ENCODE measurements around the gene GNPAT.
A peak's percentile ranks its signal among the peaks of the same experiment; 100 is the strongest.

Gene GNPAT

DNA sequence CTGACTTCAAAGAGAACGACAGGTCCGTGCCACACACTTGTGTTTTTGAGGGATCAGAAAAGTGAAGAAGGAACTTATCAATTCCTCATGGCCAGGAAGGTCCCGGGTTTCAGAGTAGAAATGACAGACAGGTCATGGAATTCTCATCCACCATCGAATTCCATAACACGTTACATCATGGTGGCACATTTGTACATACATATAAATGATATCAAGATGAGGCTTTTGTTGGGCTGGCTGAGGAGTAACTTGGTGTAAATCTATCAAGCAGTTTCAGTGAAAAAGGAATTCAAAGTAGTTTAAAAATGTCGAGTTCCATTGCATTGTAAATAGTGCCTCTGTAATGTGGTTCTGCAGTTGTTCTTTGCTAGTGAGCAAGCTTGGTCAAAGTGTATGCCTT is 22.9 kb upstream of the GNPAT start:
- no peak for TF ChIP-seq FOXA1 (IDR thresholded peaks at IDR 0.05)
- no peak for TF ChIP-seq LEF1 (IDR thresholded peaks at IDR 0.05; ENCODE audit: borderline replicate concordance)
- no peak for TF ChIP-seq TARDBP (IDR thresholded peaks at IDR 0.05)
- no peak for TF ChIP-seq FOXM1 (IDR thresholded peaks at IDR 0.05; ENCODE audit: borderline replicate concordance)
- TF ChIP-seq BHLHE40 (IDR thresholded peaks at IDR 0.05; ENCODE audit: borderline replicate concordance) = no peak
- TF ChIP-seq L3MBTL2 (conservative IDR thresholded peaks at IDR 0.05) = no peak
- no peak for DNase-seq (ENCODE audit: extremely low spot score)
- POLR2A ChIA-PET = interaction anchor here (0.9 kb wide), 1 partner anchor 24 kb away, joined by 4 read pairs; no protein-coding TSS in a partner anchor
- CTCF ChIA-PET = no interaction called here

DNA sequence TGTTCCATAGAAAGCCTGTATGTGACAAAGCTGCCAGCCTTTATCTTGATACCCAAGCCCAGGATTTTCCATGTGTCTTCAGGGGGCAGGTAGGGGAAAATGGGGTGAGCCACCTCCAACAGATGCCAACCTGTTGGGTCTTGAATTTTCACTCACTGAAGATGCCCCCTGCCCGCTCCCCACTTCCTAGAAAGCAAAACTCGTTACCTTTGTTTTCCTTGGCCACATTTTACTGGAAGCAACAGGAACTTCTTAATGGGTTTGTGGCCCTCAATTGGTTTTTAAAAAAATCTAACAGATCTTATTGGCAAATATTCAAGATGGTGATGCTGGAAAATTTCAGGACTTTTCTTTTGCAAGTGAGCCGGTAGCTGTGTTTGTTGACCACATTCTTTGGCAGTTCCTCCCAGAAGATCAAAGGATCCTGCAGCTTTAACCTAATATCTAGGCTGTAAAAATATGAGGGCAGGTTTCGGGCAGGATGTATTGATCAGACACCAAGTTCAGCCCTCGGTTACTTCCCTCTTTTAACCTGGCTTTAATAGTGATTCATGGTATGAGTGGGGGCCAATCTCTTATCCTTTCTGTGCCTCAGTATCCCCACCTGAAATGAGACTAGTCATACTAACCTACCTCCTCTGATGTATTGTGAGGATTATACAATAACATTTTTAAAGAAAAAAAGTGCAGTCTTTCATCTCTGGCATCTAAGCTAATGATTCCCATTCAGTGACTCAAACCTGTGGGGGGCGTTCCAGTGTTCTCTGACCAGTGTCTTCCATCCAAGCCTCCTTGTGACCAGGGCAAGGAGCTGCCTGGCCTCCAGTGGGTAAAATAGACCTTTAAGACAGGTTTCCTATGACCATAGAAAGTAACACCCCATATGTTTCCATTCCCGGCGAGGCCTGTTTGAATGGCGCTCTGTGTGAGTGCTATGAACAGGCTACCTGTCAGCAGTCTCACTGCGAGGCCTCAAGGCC is 21.3 kb upstream of the GNPAT start:
- DNase-seq (ENCODE audit: extremely low spot score) = no peak
- ChIA-PET CTCF (interaction anchor here (0.7 kb wide), 1 partner anchor 183 kb away, joined by 3 read pairs; no protein-coding TSS in a partner anchor), POLR2A (no interaction called here)
- TF ChIP-seq, protein P1, sequence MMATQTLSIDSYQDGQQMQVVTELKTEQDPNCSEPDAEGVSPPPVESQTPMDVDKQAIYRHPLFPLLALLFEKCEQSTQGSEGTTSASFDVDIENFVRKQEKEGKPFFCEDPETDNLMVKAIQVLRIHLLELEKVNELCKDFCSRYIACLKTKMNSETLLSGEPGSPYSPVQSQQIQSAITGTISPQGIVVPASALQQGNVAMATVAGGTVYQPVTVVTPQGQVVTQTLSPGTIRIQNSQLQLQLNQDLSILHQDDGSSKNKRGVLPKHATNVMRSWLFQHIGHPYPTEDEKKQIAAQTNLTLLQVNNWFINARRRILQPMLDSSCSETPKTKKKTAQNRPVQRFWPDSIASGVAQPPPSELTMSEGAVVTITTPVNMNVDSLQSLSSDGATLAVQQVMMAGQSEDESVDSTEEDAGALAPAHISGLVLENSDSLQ (IDR thresholded peaks at IDR 0.05) = no peak
- 0 out of 2 replicates have a peak, but pooled peaks have one; percentile 21 for TF ChIP-seq LEF1 (IDR thresholded peaks at IDR 0.05; ENCODE audit: borderline replicate concordance)

DNA sequence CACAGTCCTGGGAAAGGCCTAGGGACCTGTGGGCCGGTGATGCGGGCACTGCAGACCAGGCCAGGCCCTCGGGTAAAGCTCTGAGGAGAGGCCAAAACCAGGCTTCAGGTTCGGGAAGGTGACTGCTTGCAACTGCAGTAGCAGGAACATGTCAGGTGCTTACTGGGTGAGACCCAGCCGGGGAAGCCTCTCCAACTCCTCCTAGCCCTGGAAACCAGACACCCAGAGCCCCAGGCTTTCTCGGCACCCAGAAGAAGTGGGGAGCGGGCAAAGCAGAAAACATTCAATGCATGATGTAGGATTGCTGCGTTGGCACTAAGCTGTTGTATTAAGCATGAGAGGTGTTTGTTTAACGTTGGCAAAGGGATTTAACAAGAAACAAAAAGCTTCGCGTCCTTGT is 20.2 kb upstream of the GNPAT start:
- CTCF ChIA-PET = no interaction called here
- DNase-seq (ENCODE audit: extremely low spot score) = no peak
- no peak for TF ChIP-seq CTBP1 (IDR thresholded peaks at IDR 0.05; ENCODE audit: borderline replicate concordance)
- no peak for TF ChIP-seq L3MBTL2 (conservative IDR thresholded peaks at IDR 0.05)
- no peak for TF ChIP-seq SUZ12 (IDR thresholded peaks at IDR 0.05)
- TF ChIP-seq, protein P1 (IDR thresholded peaks at IDR 0.05) = no peak
- no peak for TF ChIP-seq NFRKB (IDR thresholded peaks at IDR 0.05)
- TF ChIP-seq LEF1 (IDR thresholded peaks at IDR 0.05; ENCODE audit: borderline replicate concordance) = no peak
- no peak for TF ChIP-seq ARNT (IDR thresholded peaks at IDR 0.05)
- TF ChIP-seq FOXK2 (IDR thresholded peaks at IDR 0.05) = no peak
- no peak for TF ChIP-seq ZNF384 (IDR thresholded peaks at IDR 0.05)
- POLR2A ChIA-PET = no interaction called here

DNA sequence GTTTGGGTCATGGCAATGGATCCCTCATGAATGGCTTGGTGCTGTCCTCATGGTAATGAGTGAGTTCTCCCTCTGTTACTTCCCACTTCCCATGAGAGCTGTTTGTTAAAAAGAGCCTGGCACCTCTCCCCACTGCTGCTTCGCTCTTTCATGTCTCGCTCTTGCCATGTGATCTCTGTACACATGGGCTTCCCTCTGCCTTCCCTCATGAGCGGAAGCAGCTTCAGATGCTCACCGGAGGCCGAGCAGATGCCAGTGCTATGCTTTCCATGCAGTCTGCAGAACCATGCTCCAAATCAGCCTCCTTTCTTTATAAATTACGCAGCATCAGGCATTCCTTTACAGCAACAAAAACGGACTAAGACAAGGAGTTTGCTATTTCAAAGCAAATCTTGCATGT is 14.9 kb upstream of the GNPAT start:
- ChIA-PET POLR2A (no interaction called here), CTCF (interaction anchor here (0.6 kb wide), 1 partner anchor 380 kb away, joined by 3 read pairs; no protein-coding TSS in a partner anchor)
- TF ChIP-seq NFRKB (IDR thresholded peaks at IDR 0.05) (no peak), L3MBTL2 (conservative IDR thresholded peaks at IDR 0.05) (no peak), CTBP1 (IDR thresholded peaks at IDR 0.05; ENCODE audit: borderline replicate concordance) (no peak), HDGF (IDR thresholded peaks at IDR 0.05; ENCODE audit: borderline replicate concordance) (no peak), FOXK2 (IDR thresholded peaks at IDR 0.05) (no peak), BHLHE40 (IDR thresholded peaks at IDR 0.05; ENCODE audit: borderline replicate concordance) (no peak), FOXA1 (IDR thresholded peaks at IDR 0.05) (no peak), ELF4 (IDR thresholded peaks at IDR 0.05) (no peak), LEF1 (IDR thresholded peaks at IDR 0.05; ENCODE audit: borderline replicate concordance) (no peak), SP1 (IDR thresholded peaks at IDR 0.05) (no peak), FOXM1 (IDR thresholded peaks at IDR 0.05; ENCODE audit: borderline replicate concordance) (no peak), SUZ12 (IDR thresholded peaks at IDR 0.05) (no peak), ZNF384 (IDR thresholded peaks at IDR 0.05) (no peak)
- DNase-seq (ENCODE audit: extremely low spot score) = no peak

DNA sequence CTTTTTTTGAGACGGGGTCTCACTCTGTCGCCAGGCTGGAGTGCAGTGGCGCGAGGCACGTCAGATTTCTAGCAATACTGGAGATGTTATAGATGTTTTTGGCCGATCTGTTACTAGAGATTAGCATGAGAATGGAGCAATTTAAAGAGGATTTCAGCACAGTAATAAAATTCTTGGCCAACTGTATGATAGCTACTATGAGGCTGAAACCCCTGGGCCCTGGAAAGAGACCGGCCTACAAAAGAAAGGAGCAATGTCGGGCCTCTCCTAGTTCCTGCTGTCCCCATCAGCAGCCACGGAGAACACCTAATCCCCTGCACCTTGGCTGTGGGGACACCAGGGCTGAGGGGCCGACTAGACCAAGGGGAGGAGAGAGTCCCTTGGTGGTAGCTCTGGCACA is 9.5 kb upstream of the GNPAT start:
- ChIA-PET POLR2A (no interaction called here), CTCF (no interaction called here)
- TF ChIP-seq SP1 (IDR thresholded peaks at IDR 0.05) = no peak
- TF ChIP-seq L3MBTL2 (conservative IDR thresholded peaks at IDR 0.05) = no peak
- no peak for TF ChIP-seq ARNT (IDR thresholded peaks at IDR 0.05)
- TF ChIP-seq SUZ12 (IDR thresholded peaks at IDR 0.05) = no peak
- no peak for TF ChIP-seq HDGF (IDR thresholded peaks at IDR 0.05; ENCODE audit: borderline replicate concordance)
- TF ChIP-seq ZNF384 (IDR thresholded peaks at IDR 0.05) = no peak
- no peak for TF ChIP-seq FOXA1 (IDR thresholded peaks at IDR 0.05)
- no peak for TF ChIP-seq BHLHE40 (IDR thresholded peaks at IDR 0.05; ENCODE audit: borderline replicate concordance)
- no peak for TF ChIP-seq CTBP1 (IDR thresholded peaks at IDR 0.05; ENCODE audit: borderline replicate concordance)
- no peak for TF ChIP-seq NFRKB (IDR thresholded peaks at IDR 0.05)
- TF ChIP-seq ELF4 (IDR thresholded peaks at IDR 0.05) = no peak
- no peak for DNase-seq (ENCODE audit: extremely low spot score)

DNA sequence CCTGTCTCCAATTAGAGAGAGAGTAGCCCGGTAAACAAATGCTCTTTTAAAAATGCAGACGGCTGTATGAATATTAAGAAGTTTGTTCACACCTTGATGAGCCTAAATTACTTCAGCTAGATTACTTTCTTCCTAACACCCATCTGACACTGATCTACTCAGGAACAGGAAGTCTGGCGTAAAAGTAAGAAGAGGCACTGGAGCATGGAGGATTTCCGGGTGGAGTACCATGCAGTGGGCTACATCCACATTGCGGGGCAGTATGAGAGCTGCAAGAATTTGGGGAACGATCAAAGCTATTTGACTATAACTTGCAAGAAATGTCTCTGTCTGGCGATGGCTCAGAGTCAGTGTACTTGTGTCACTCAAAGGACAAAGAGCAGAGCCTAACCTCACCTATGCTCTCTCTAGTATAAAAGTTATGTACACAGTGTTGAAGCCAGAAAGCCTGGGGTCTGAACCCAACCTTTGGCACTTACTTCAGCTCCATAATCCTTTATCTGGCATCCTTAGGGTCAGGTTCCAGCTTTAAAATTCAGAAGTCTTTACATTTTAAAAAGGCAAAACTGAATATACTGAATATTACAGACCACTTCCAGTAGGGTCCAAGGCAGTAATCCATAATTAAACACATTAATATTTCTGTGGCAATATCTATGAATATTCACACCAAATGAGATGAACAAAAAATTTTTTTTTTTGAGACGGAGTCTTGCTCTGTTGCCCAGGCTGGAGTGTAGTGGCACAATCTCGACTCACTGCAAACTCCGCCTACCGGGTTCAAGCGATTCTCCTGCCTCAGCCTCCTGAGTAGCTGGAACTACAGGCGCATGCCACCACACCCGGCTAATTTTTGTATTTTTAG is 7.9 kb upstream of the GNPAT start:
- TF ChIP-seq FOXA1 (IDR thresholded peaks at IDR 0.05) (no peak), SUZ12 (IDR thresholded peaks at IDR 0.05) (no peak), CTBP1 (IDR thresholded peaks at IDR 0.05; ENCODE audit: borderline replicate concordance) (no peak), HDGF (IDR thresholded peaks at IDR 0.05; ENCODE audit: borderline replicate concordance) (no peak), ZNF384 (IDR thresholded peaks at IDR 0.05) (no peak), NFRKB (IDR thresholded peaks at IDR 0.05) (no peak), ELF4 (IDR thresholded peaks at IDR 0.05) (no peak), L3MBTL2 (conservative IDR thresholded peaks at IDR 0.05) (no peak), FOXM1 (IDR thresholded peaks at IDR 0.05; ENCODE audit: borderline replicate concordance) (no peak), LEF1 (IDR thresholded peaks at IDR 0.05; ENCODE audit: borderline replicate concordance) (no peak), FOXK2 (IDR thresholded peaks at IDR 0.05) (no peak), SP1 (IDR thresholded peaks at IDR 0.05) (no peak), TARDBP (IDR thresholded peaks at IDR 0.05) (no peak), ARNT (IDR thresholded peaks at IDR 0.05) (no peak), BHLHE40 (IDR thresholded peaks at IDR 0.05; ENCODE audit: borderline replicate concordance) (no peak)
- TF ChIP-seq, protein P1 (IDR thresholded peaks at IDR 0.05) = no peak
- DNase-seq (ENCODE audit: extremely low spot score) = no peak
- POLR2A ChIA-PET = no interaction called here
- CTCF ChIA-PET = no interaction called here

Data from HEK293T (cell line).